ENCODE data around the gene MIPEP. TPM values are rescaled to one million over a fixed set of nuclear protein-coding genes. Genes with fewer than 3 reads are reported as not detected.

MIPEP gene
- polyA plus RNA-seq, 1 donor from 2014 or later = 9.1 TPM

DNA sequence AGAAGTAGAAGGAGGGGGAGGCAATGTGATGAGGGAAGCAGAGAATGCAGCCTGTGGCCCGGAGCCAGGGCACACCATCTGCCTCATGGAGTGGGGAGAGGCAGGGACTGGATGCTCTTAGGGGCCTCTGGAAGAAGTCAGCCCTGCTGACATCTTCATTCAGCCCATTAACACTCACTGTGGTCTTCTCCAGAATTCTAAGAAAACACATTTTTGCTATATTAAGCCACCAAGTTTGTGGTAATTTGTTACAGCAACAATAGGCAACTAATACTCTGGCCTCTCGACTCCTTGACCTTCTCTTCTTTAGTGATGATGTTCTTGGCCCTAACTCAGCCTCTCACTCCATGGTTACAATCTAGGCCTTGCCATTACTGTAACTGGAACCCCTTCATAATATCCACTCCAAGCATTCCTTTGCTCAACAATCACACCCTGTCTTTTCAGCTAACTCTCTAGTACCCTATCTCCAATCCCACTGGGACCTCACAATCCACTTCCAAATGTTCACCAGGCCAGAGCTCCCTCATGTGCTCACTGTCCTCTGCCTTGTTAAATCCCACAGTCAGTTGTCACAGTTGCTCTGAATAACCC lies 98.5 kb downstream of the MIPEP start:
- H2AFZ ChIP-seq (ENCODE audit: low read depth, low read length) = no peak overlapping the region
- no peaks in the 10 kb centered on the region for H3F3A ChIP-seq (ENCODE audit: insufficient read depth, low read length, poor library complexity, severe bottlenecking)
- no peaks in the 10 kb centered on the region for H3K36me3 ChIP-seq (ENCODE audit: insufficient read depth, low read length)
- H3K79me2 ChIP-seq (replicated peaks; ENCODE audit: insufficient read depth, low read length) = no peaks in the 10 kb centered on the region
- H3K4me3 ChIP-seq (ENCODE audit: low read length) = no peak overlapping the region
- no peaks in the 10 kb centered on the region for H3K9me2 ChIP-seq (ENCODE audit: insufficient read depth, low read length)
- no peak overlapping the region for H3K4me2 ChIP-seq (ENCODE audit: low read length)
- TF ChIP-seq POLR2AphosphoS5 (IDR thresholded peaks at IDR 0.05) = no peak
- no peak for TF ChIP-seq EP300 (conservative IDR thresholded peaks at IDR 0.05; ENCODE audit: poor library complexity, severe bottlenecking)
- TF ChIP-seq SMC3 (conservative IDR thresholded peaks at IDR 0.05; ENCODE audit: poor library complexity) = no peak
- no peak for TF ChIP-seq MXI1 (conservative IDR thresholded peaks at IDR 0.05; ENCODE audit: poor library complexity, severe bottlenecking)
- TF ChIP-seq EZH2 (IDR thresholded peaks at IDR 0.05; ENCODE audit: borderline replicate concordance, insufficient read depth, low read length, poor library complexity, severe bottlenecking) = no peak
- no peak for TF ChIP-seq REST (IDR thresholded peaks at IDR 0.05; ENCODE audit: borderline replicate concordance)
- H3K27me3 ChIP-seq (ENCODE audit: insufficient read depth, low read depth, low read length) = no peaks in the 10 kb centered on the region
- H3K27ac ChIP-seq (ENCODE audit: low read length) = no peak overlapping the region
- no peaks in the 10 kb centered on the region for H3K9me3 ChIP-seq (ENCODE audit: low read length)
- no peaks in the 10 kb centered on the region for H4K20me1 ChIP-seq (ENCODE audit: insufficient read depth)
- no peak overlapping the region for H3K9ac ChIP-seq (ENCODE audit: low read length)

DNA sequence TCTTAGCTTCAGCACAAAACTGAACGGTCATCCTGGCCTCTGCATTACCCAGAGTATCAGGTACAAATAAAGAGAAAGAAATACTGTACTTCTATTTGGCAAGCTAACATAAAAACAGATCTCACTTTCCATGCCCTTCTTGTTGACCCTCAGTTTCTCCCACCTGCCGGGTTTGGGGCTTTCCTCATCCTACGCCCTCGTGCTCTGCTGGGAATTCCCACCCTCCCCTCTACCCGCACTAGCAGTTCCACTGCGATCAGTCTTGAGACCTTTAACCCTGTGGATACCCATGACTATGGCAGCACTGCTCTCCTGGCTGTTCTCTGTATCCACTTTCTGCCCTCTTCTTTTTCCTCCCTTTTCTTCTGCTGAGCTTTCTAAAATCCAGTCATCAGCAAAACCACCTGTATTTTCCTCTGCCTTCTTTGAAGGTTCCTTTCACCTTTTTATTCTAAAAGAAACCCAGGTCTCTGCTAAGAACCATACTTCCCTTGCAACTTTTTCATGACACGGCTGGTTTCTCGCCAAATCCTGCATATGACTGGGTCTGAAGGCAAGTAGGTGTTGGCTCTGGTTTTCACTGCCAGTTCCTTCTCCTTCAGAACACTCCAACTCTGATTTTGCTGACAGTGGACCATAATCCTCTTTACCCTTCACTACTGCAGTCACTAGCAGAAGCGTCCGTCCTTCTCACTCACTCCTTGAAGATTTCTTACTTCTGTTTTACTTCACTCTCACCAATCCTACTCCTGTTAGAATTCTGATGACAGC lies 99.4 kb downstream of the MIPEP start:
- Histone ChIP-seq H3K9me2 (ENCODE audit: insufficient read depth, low read length) (no peaks in the 10 kb centered on the region), H2AFZ (ENCODE audit: low read depth, low read length) (no peak overlapping the region), H3K4me2 (ENCODE audit: low read length) (no peak overlapping the region), H4K20me1 (ENCODE audit: insufficient read depth) (no peaks in the 10 kb centered on the region), H3K79me2 (replicated peaks; ENCODE audit: insufficient read depth, low read length) (no peaks in the 10 kb centered on the region), H3K9ac (ENCODE audit: low read length) (no peak overlapping the region), H3K27me3 (ENCODE audit: insufficient read depth, low read depth, low read length) (no peaks in the 10 kb centered on the region), H3F3A (ENCODE audit: insufficient read depth, low read length, poor library complexity, severe bottlenecking) (no peaks in the 10 kb centered on the region), H3K4me3 (ENCODE audit: low read length) (no peak overlapping the region), H3K27ac (ENCODE audit: low read length) (no peak overlapping the region), H3K36me3 (ENCODE audit: insufficient read depth, low read length) (no peaks in the 10 kb centered on the region), H3K9me3 (ENCODE audit: low read length) (no peaks in the 10 kb centered on the region)
- TF ChIP-seq, protein P1, sequence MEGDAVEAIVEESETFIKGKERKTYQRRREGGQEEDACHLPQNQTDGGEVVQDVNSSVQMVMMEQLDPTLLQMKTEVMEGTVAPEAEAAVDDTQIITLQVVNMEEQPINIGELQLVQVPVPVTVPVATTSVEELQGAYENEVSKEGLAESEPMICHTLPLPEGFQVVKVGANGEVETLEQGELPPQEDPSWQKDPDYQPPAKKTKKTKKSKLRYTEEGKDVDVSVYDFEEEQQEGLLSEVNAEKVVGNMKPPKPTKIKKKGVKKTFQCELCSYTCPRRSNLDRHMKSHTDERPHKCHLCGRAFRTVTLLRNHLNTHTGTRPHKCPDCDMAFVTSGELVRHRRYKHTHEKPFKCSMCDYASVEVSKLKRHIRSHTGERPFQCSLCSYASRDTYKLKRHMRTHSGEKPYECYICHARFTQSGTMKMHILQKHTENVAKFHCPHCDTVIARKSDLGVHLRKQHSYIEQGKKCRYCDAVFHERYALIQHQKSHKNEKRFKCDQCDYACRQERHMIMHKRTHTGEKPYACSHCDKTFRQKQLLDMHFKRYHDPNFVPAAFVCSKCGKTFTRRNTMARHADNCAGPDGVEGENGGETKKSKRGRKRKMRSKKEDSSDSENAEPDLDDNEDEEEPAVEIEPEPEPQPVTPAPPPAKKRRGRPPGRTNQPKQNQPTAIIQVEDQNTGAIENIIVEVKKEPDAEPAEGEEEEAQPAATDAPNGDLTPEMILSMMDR (IDR thresholded peaks at IDR 0.05; ENCODE audit: poor library complexity, severe bottlenecking) = no peak
- TF ChIP-seq EP300 (conservative IDR thresholded peaks at IDR 0.05; ENCODE audit: poor library complexity, severe bottlenecking) = no peak
- no peak for TF ChIP-seq RAD21 (conservative IDR thresholded peaks at IDR 0.05)
- no peak for TF ChIP-seq TAF1 (IDR thresholded peaks at IDR 0.05; ENCODE audit: low read depth)
- TF ChIP-seq POLR2AphosphoS5 (IDR thresholded peaks at IDR 0.05) = no peak
- TF ChIP-seq SMC3 (conservative IDR thresholded peaks at IDR 0.05; ENCODE audit: poor library complexity) = no peak

Measured in neural cell (in vitro differentiated cells).